Embryonic facial prominence (tissue), 1 donor: ENCODE data around the gene FAM174B.

Experiments used
- DNase-seq: peaks from one replicate; pipeline ENCODE4 v3.0.0-alpha.2; 2016; ENCODE audit errors: extremely low spot score

The FAM174B gene

GRCh38 chr15:92571824-92572223, 83.8 kb downstream of the FAM174B start:
- DNase-seq: no peak

- DNase-seq: no peak
Measured at GRCh38 chr15:92570391-92570790, 85.2 kb downstream of the FAM174B start.

- DNase-seq: no peak
Measured at GRCh38 chr15:92569778-92570177, 85.8 kb downstream of the FAM174B start.
